ENCODE measurements around the gene GLDC.

- TF ChIP-seq MAX (IDR thresholded peaks at IDR 0.05; ENCODE audit: low read depth, low read length) (no peak), CTCF (IDR thresholded peaks at IDR 0.05; ENCODE audit: low read depth, low read length) (no peak), POLR2A (IDR thresholded peaks at IDR 0.05; ENCODE audit: extremely low read depth, insufficient read length) (no peak), MYC (IDR thresholded peaks at IDR 0.05; ENCODE audit: low read depth, low read length) (no peak)
Observed at GRCh38 chr9:6592791-6593190, 52.7 kb downstream of the GLDC start.
